Cerebellar nuclear complex (tissue), 1 donor: Measurements from ENCODE around the gene MET.
"Not testable (repeated sequence)": the region's sequence is repeated elsewhere in the genome, so short reads cannot be mapped to it uniquely, and the experiment has no call there.

Source experiments
- DNase-seq, 2 experiments: peaks; one replicate each; lab custom pipeline; 2025; lab: John Stamatoyannopoulos, UW

The MET gene

DNA sequence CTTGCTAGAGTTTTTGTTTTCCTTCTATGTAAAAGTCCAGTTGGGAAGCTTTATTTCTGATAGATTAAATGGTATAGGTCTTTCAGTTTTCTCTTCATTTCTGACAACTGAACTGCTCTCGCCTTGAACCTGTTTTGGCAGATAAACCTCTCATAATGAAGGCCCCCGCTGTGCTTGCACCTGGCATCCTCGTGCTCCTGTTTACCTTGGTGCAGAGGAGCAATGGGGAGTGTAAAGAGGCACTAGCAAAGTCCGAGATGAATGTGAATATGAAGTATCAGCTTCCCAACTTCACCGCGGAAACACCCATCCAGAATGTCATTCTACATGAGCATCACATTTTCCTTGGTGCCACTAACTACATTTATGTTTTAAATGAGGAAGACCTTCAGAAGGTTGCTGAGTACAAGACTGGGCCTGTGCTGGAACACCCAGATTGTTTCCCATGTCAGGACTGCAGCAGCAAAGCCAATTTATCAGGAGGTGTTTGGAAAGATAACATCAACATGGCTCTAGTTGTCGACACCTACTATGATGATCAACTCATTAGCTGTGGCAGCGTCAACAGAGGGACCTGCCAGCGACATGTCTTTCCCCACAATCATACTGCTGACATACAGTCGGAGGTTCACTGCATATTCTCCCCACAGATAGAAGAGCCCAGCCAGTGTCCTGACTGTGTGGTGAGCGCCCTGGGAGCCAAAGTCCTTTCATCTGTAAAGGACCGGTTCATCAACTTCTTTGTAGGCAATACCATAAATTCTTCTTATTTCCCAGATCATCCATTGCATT is 27.1 kb downstream of the MET start:
- no peak for DNase-seq

- no peak for DNase-seq
Observed at GRCh38 chr7:116699722-116700120, 27.7 kb downstream of the MET start.

GRCh38 chr7:116702046-116702785 is 30.2 kb downstream of the MET start:
- DNase-seq: no peak

DNA sequence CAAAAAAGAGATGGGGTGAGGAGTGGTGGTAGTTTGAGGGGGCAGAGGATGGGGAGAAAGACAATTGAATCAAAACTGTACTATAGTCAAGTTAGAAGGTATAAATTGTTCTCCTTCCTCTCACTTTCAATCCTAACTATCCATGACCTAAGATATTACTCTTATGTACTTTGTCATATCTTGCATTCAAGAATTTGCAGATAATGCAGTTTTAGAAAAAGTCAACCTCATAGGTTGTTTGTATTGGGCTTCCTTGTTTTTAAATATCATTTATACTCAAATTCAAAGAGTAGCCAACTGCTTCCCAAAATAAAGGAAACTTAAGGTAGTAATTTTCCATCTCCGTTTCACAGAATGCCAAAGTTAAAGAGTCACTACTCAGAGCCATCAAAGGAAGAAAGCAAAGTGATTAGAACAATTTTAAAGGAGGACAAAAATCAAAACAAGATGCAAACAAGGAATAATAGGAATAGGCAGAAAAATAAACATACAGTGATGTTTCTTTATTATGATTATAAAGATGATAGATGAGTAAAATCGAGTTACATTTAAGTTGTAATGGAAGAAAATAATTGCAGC is 32.7 kb downstream of the MET start:
- DNase-seq: no peak

- DNase-seq: no peak
Observed at GRCh38 chr7:116705419-116705818, 33.4 kb downstream of the MET start.

- DNase-seq: no peak
Observed at GRCh38 chr7:116706668-116707126, 34.7 kb downstream of the MET start.

- no peak for DNase-seq
Observed at GRCh38 chr7:116707289-116707688, 35.3 kb downstream of the MET start.

DNA sequence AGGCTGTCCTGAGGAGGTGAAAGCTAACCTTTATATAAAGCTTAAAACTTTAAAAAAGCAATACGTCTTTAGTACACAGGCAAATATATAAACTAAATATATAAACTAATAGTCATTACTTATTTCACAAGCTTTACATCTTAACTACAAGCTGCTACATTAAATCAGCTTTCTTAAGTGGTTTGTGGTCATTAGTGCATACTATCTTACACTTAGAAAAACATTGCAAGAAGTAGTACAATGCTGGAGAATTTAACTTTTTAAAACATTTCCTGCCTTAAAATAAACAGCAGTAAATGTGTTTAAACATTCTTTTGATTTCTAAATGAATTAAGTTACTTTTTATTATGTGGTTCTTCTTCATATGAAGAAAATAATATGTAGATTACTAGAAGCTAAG is 36.3 kb downstream of the MET start:
- DNase-seq: no peak

GRCh38 chr7:116708861-116709260 is 36.9 kb downstream of the MET start:
- DNase-seq: no peak

GRCh38 chr7:116709336-116709735 is 37.3 kb downstream of the MET start:
- DNase-seq: no peak

- no peak for DNase-seq
Observed at GRCh38 chr7:116710764-116711452, 38.9 kb downstream of the MET start.

GRCh38 chr7:116711790-116712189 is 39.8 kb downstream of the MET start:
- no peak for DNase-seq

GRCh38 chr7:116713500-116713899 is 41.5 kb downstream of the MET start:
- DNase-seq: no peak

DNA sequence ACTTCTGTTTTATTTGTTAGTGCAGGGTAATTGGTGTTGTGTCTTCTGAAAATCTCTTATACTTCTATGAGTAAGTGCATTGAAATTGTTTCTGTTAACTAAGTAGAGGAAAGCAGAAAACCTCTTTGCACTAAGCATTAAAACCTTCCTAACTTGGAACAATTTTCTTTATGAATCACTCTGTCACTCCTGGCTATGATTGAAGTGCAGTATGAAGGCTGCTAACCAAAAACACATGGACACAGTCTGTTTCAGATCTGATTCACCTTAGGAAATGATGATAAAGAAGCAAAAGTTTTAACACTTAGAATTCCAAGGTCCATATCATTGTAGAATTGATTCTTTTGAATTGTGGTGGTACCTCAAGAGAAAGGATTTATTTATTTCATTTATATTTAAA is 41.9 kb downstream of the MET start:
- DNase-seq: no peak

DNA sequence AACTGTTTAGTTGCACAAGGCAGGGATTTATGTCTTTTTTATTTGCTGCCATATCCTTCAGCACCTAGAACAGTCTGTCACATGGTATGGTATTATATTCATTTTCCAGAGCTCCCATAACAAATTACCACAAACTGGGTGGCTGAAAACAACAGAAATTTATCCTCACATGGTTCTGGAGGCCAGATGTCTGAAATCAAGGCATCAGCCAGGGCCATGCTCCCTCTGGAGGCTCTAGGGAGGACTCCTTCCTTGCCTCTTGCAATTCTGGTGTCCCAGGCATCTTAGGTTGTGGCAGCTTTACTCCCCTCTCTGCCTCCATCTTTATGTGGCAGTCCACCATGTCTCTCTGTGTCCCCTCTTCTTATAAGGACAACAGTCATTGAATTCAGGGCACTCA is 43.1 kb downstream of the MET start:
- no peak for DNase-seq

GRCh38 chr7:116717137-116717536 is 45.1 kb downstream of the MET start:
- DNase-seq: no peak

- not testable (repeated sequence) for DNase-seq
Observed at GRCh38 chr7:116723959-116724529, 52.0 kb downstream of the MET start.

GRCh38 chr7:116724560-116725231 is 52.7 kb downstream of the MET start:
- DNase-seq: no peak

DNA sequence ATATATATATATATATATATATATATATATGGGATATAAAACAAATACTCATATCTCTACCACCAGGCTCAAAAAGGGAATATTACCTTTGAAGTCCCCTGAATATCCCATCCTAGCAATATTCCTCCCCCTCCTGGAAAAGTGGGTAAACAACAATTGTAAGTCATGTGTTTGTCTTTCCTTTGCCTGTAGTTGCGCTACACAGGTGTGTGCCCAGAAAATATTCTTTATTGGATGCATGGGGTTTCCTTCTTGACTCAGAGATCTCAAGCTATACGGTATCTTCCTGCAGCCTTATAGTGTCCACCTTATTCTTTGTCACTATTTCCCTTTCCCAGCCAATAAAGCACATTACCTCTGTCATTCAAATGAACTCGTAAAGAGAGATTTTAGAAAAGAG is 54.2 kb downstream of the MET start:
- no peak for DNase-seq

- DNase-seq: no peak
Observed at GRCh38 chr7:116726713-116727431, 54.9 kb downstream of the MET start.
